ENCODE results near the gene RNF214. TPM values are rescaled to one million over a fixed set of nuclear protein-coding genes. Genes with fewer than 3 reads are reported as not detected.
"Not testable (repeated sequence)": the region's sequence is repeated elsewhere in the genome, so short reads cannot be mapped to it uniquely, and the experiment has no call there.

Gene RNF214
- total RNA-seq, 1 donor, result 4.7 TPM

DNA sequence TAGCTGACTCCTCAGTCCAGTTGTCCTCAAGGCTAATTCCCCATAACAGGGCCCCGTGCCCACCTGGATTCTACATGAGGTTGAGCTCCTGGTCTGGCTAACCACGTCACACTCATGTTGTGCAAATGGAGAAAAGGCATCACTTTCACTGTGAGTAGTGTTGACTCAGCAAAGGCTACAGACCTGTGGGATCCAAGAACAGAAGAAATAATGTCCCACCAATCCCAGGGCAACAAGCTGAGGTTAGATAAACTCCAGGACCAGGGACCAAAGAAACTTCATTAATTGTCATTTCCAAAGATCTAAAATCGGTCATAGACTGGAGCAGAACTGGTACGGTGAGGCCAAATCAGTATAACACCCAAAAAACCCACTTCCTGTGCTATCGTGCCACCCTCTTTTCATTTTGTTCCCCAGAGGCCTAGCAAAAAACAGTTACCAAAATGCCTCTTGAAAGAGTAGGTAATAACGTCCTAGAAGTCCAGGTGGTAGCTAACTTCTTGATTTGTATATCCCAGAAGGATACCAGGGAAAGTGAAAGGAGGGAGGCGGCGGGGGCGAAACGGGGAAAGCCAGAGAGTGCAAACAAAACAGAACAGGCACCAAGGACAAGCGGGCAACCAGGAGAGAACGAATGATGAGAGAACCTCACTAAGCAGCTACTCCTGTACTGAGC lies 2.0 kb upstream of the RNF214 start:
- H3K4me3 ChIP-seq (ENCODE audit: low read length), result peak overlapping the region; percentile 95
- no peaks in the 10 kb centered on the region for H3K9me3 ChIP-seq (ENCODE audit: low read depth, low read length)
- peaks cover 46% of the 10 kb centered on the region for H3K4me1 ChIP-seq (ENCODE audit: insufficient read depth, low read length)
- H3K27me3 ChIP-seq (ENCODE audit: insufficient read depth, low read length), result no peaks in the 10 kb centered on the region

DNA sequence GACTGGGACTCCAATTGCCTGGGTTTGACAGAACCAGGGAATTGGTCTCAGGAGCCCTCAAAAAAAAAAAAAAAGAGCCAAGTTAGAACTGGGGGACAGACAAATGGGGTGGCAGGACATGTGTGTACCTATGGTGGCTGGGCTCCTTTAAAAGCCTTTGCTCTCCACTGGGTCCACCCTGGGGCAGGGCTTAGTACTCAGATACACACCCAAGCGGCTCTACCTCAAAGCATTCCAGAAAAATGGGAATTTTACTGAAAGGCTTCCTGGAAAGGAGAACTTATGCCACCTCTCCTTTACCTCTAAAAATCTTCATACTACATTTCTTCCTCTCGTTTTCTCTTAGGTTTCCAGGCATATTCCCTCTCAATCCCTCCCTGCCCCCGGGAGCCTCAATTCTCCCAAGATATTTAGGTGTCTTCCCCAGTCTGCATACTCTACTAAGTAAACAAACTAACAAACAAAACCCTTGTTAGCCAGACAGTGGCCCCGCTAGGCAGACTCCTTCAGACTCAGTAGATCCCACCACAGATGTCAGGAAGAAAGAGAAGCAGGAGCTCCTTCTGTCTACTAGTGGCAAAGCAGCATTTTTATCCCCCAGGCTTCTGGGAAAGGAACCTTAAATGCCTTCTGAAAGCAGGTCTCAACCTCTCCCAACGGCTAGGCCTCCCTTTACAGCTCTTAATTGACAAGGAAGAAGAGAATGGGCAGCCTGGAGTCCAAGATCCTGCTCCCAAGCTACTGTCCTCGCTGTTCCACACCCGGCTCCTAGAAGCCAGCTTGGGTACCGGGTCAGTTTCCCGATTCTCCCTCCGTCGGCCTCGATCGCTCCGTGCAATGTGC lies 1.3 kb upstream of the RNF214 start:
- peak overlapping the region; percentile 95 for H3K4me3 ChIP-seq (ENCODE audit: low read length)
- peaks cover 44% of the 10 kb centered on the region for H3K4me1 ChIP-seq (ENCODE audit: insufficient read depth, low read length)
- H3K9me3 ChIP-seq (ENCODE audit: low read depth, low read length), result no peaks in the 10 kb centered on the region
- H3K27me3 ChIP-seq (ENCODE audit: insufficient read depth, low read length), result no peaks in the 10 kb centered on the region

DNA sequence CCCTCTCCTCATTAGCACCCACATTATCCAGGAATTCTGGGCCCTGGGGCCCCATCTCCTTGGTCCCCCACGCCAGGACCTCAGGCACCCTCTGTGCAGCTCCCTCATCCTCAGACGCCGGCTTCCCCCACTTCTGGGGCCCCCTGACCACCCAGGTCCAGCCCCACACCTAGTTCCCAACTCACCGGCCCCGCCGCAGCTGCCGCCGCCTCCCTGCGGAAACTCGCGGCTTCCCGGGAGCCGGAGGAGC lies 704 bp upstream of the RNF214 start, which contains the start of gene PCSK7:
Gene PCSK7 (minus strand): TSS at position 232 of the 250 bp plus-strand sequence. CDS start 2,229 bp downstream, outside the sequence.
- Histone ChIP-seq H3K4me3 (ENCODE audit: low read length) (peak within 1 kb of the TSS; percentile 95), H3K4me1 (ENCODE audit: insufficient read depth, low read length) (peaks cover 39% of the 10 kb centered on the region)

DNA sequence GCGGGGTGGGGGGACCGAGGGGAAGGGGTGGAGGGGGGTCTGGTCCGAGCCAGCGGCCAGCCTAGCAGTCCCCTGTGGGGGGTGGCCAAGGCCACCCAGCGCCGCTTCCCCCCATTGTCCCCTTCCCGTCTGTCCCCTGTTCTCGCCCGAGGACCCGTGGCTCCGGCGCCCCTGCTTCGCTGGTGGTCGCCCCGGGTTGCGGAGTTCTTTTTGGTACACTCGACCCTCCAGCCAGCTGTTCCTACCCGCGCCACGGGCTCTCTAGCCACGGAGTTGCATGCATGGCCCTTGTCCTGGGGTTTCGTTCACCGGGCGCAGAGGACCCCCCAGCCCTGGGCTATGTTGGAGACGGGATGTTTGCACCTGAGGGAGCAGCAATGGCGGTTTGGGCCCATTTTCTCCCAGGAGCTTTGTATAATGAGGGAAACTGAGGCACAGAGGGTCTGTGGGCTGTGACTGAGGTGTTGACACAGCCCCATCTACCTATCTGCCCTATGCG lies 489 bp downstream of the RNF214 start:
- H3K27me3 ChIP-seq (ENCODE audit: insufficient read depth, low read length), result no peaks in the 10 kb centered on the region
- H3K4me3 ChIP-seq (ENCODE audit: low read length), result peak overlapping the region; percentile 47
- H3K4me1 ChIP-seq (ENCODE audit: insufficient read depth, low read length), result peaks cover 37% of the 10 kb centered on the region
- no peaks in the 10 kb centered on the region for H3K9me3 ChIP-seq (ENCODE audit: low read depth, low read length)

More for the DNA sequence above, 704 bp upstream of the RNF214 start, which contains the start of gene PCSK7:
- Histone ChIP-seq H3K9me3 (ENCODE audit: low read depth, low read length) (no peaks in the 10 kb centered on the region), H3K27me3 (ENCODE audit: insufficient read depth, low read length) (no peaks in the 10 kb centered on the region)

DNA sequence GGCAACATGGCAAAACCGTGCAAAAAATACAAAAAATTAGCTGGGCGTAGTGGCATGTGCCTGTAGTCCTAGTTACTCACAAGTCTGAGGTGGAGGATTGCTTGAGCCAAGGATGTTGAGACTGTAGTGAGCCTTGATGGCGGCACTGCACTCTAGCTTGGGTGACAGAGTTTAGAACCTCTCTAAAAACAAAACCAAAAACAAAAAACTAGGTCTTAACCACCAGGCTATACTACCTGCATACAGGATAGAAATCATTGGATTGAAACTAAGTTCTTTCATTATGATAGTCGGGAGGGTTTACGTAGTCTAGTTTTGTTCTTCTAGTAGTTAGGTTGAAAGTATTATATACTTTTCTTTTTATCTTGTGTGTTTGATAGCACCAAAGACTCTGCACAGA lies 5.8 kb downstream of the RNF214 start:
- H3K27me3 ChIP-seq (ENCODE audit: insufficient read depth, low read length), result no peaks in the 10 kb centered on the region
- H3K4me1 ChIP-seq (ENCODE audit: insufficient read depth, low read length), result peaks cover 5% of the 10 kb centered on the region
- H3K4me3 ChIP-seq (ENCODE audit: low read length), result no peak overlapping the region
- H3K9me3 ChIP-seq (ENCODE audit: low read depth, low read length), result no peaks in the 10 kb centered on the region

DNA sequence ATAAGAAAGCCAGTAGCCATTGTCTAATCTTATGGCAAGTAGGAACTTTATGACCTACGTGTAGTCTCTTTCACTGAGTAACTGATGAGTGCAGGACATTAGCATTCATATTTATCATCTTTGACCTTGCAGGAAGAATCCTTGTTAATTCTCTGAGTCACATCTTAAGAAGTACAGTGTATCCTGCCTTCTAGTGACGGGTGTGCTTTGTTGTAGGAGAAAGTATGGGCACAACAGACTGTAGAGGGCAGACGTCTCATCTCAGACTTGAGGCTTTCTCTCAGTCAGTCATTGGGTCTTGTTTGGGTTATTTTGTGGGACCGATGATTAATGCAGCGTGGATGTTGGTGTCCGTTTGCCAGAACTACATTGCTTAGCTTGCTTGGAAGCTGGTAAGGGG lies 6.8 kb downstream of the RNF214 start:
- Histone ChIP-seq H3K27me3 (ENCODE audit: insufficient read depth, low read length) (no peaks in the 10 kb centered on the region), H3K9me3 (ENCODE audit: low read depth, low read length) (no peaks in the 10 kb centered on the region), H3K4me1 (ENCODE audit: insufficient read depth, low read length) (no peaks in the 10 kb centered on the region), H3K4me3 (ENCODE audit: low read length) (no peak overlapping the region)

DNA sequence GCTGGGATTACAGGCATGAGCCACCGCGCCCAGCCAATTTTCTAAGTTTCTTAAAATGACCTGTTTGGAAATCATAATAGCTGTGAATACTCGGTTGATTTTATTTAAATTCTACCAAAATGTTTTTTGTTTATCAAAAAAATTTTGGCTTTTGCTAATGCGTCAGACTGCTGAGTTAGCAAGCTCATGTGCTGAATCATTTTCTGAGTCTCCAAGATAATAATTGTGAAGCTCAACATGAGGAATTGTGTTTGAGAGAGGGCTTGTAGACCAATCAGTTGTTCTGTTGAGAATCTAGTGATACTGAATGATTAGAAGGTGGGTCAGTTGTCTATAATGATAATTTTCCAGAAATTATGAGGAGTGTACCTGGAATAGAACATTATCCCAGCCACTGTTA lies 15.9 kb downstream of the RNF214 start:
- Histone ChIP-seq H3K4me3 (ENCODE audit: low read length) (no peak overlapping the region), H3K4me1 (ENCODE audit: insufficient read depth, low read length) (no peaks in the 10 kb centered on the region), H3K27me3 (ENCODE audit: insufficient read depth, low read length) (no peaks in the 10 kb centered on the region), H3K9me3 (ENCODE audit: low read depth, low read length) (no peaks in the 10 kb centered on the region)

DNA sequence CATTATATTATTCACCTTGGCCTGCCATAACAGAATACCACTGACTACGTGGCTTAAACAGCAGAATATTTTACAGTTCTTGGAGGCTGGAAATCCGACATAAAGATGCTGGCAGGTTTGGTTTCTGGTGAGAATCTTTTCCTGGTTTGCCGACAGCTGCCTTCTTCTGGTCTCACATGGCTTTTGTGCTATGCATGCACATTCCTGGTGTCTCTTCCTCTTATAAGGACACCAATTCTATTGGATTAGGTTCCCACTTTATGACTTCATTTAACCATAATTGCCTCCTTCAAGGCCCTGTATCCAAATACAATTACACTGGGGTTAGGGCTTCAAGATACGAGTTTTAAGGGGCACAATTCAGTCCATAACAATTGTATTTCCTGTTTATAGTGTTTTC lies 17.1 kb downstream of the RNF214 start:
- H3K9me3 ChIP-seq (ENCODE audit: low read depth, low read length), result no peaks in the 10 kb centered on the region
- no peaks in the 10 kb centered on the region for H3K27me3 ChIP-seq (ENCODE audit: insufficient read depth, low read length)
- H3K4me1 ChIP-seq (ENCODE audit: insufficient read depth, low read length), result no peaks in the 10 kb centered on the region
- H3K4me3 ChIP-seq (ENCODE audit: low read length), result no peak overlapping the region

DNA sequence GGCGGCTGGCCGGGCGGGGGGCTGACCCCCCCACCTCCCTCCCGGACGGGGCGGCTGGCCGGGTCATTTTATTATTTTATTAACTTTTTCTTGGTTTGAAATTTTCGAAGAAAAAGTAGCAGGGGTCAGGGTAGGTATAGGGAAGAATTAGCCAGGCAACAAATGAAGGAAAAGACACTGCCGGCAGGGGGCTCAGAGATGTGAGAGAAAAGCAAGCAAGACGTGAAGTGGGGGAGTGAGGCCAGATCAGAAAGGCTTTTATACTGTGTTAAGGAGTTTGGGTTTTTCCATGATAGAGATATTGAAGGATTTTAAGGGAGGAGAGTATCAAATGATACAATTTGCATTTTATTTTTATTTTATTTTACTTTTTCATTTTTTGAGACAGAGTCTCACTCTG lies 19.0 kb downstream of the RNF214 start:
- no peak overlapping the region for H3K4me3 ChIP-seq (ENCODE audit: low read length)
- no peaks in the 10 kb centered on the region for H3K9me3 ChIP-seq (ENCODE audit: low read depth, low read length)
- no peaks in the 10 kb centered on the region for H3K4me1 ChIP-seq (ENCODE audit: insufficient read depth, low read length)
- H3K27me3 ChIP-seq (ENCODE audit: insufficient read depth, low read length), result no peaks in the 10 kb centered on the region

DNA sequence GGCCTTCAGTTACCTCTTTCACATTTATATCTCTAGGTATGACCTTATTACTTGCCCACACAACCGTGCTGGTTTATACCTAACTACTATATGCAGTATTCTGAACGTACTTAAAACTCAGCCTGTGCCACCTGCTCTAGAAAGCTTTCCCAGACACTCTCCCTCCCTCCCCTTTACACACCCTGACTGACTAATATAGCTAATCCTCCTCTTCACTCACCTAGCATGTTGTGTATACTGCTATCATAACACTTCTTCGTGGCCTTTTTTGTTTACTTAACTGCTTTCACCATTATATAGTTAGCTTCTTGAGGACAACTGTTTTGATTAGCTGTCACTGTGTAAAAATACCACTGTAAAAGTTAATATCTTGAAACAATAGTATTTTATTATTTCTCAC lies 23.5 kb downstream of the RNF214 start:
- no peaks in the 10 kb centered on the region for H3K4me1 ChIP-seq (ENCODE audit: insufficient read depth, low read length)
- H3K27me3 ChIP-seq (ENCODE audit: insufficient read depth, low read length), result no peaks in the 10 kb centered on the region
- H3K9me3 ChIP-seq (ENCODE audit: low read depth, low read length), result no peaks in the 10 kb centered on the region
- H3K4me3 ChIP-seq (ENCODE audit: low read length), result no peak overlapping the region

DNA sequence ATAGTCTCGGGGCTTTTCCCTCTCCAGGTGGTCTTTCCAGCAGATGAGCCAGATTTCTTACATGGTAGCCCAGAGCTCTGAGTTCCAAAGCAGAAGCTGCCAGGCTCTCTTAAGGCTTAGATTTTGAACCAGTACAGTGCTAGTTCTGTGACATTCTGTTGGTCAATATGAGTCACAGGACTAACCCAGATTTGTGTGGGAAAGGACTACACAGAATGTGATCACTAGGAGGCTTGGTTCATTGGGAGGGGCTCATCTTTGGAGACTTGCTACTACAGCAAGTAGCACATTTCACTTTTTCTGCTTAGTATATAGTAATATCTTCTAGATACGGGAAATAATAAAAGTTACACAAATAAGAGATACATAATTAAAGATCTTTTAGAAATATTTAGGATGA lies 24.1 kb downstream of the RNF214 start:
- H3K4me3 ChIP-seq (ENCODE audit: low read length), result no peak overlapping the region
- H3K27me3 ChIP-seq (ENCODE audit: insufficient read depth, low read length), result no peaks in the 10 kb centered on the region
- no peaks in the 10 kb centered on the region for H3K9me3 ChIP-seq (ENCODE audit: low read depth, low read length)
- H3K4me1 ChIP-seq (ENCODE audit: insufficient read depth, low read length), result no peaks in the 10 kb centered on the region

DNA sequence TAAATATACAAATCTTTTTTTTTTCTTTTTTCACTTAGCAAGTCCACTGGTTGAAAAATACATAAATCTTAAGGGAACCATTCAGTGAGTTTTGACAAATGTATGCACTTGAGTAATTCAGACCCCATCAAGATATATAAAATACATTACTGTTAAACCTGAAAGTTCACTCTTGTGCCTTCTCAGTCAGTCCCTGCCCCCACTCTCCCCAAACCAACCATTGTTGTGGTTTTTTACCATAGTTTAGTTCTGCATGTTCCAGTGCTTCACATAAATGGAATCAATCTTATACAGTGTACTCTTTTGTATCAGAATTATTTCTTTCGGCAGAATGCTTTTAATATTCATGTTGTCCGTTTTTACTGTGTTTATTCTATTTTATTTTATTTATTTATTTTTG lies 26.1 kb downstream of the RNF214 start:
- H3K4me3 ChIP-seq (ENCODE audit: low read length), result no peak overlapping the region
- H3K9me3 ChIP-seq (ENCODE audit: low read depth, low read length), result no peaks in the 10 kb centered on the region
- no peaks in the 10 kb centered on the region for H3K27me3 ChIP-seq (ENCODE audit: insufficient read depth, low read length)
- no peaks in the 10 kb centered on the region for H3K4me1 ChIP-seq (ENCODE audit: insufficient read depth, low read length)

DNA sequence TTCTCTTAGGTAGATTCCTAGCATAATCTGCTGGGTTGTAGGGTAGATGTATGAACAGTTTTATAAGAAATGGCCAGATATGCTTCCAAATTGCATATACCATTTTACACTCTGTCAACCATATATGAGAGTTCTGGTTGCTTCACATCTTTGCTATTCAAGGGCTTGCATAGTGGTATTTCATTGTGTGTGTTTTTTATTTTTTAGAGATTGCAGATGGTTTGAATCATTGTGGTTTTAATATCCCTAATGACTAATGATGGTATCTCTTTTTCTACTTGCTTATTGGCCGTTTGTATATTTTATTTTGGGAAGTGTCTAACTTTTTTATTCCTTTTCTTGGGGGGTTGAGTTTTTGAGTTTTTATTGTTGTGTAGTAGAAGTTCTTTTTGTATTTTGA lies 26.9 kb downstream of the RNF214 start:
- Histone ChIP-seq H3K4me1 (ENCODE audit: insufficient read depth, low read length) (no peaks in the 10 kb centered on the region), H3K9me3 (ENCODE audit: low read depth, low read length) (no peaks in the 10 kb centered on the region), H3K27me3 (ENCODE audit: insufficient read depth, low read length) (no peaks in the 10 kb centered on the region), H3K4me3 (ENCODE audit: low read length) (no peak overlapping the region)

DNA sequence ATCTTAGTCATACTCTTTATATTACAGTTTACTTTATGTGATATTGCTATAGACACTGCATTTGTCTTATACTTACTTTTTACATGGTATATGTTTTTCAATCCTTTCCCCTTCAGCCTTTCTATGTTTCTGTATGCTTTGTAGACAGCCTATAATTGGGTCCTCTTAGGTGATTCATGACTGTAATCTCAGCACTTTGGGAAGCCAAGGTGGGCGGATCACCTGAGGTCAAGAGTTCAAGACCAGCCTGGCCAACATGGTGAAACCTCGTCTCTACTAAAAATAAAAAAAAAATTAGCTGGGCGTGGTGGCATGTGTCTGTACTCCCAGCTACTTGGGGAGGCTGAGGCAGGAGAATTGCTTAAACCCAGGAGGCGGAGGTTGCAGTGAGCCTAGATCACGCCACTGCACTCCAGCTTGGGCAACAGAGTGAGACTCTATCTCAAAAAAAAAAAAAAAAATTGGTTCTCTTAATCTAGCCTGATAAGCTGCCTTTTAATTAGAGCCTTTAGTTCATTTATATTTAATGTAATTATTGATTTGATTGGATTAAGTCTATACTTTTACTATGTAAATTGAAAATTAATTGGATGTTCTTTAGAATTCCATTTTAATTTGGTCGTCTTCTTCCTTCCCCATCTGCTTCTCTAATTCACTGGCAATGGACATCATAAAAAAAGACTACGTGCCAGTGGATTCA lies 32.3 kb downstream of the RNF214 start:
- H3K9me3 ChIP-seq (ENCODE audit: low read depth, low read length); H3K4me3 ChIP-seq (ENCODE audit: low read length); H3K4me1 ChIP-seq (ENCODE audit: insufficient read depth, low read length); H3K27me3 ChIP-seq (ENCODE audit: insufficient read depth, low read length): not testable (repeated sequence)

DNA sequence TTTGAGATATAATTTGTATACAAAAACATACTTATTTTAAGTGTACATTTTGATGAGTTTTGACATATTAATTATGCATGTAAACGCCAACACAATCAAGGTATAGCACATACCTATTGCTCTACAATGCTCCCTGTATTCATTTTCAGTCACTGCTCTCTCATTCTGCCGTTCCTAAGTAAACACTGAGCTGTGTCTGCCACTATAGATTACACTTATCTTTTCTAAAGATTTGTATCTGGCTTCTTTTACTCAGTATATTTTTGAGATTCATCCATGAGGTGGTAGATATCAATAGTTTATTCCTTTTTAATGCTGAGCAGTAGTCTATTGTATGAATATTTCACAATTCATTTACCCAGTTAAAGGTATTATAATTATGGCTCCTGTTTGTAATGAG lies 33.3 kb downstream of the RNF214 start:
- no peaks in the 10 kb centered on the region for H3K9me3 ChIP-seq (ENCODE audit: low read depth, low read length)
- no peak overlapping the region for H3K4me3 ChIP-seq (ENCODE audit: low read length)
- no peaks in the 10 kb centered on the region for H3K27me3 ChIP-seq (ENCODE audit: insufficient read depth, low read length)
- no peaks in the 10 kb centered on the region for H3K4me1 ChIP-seq (ENCODE audit: insufficient read depth, low read length)

Measured in mononuclear cell (primary cell).